ENCODE results near the gene NTNG1. TPM values are rescaled to one million over a fixed set of nuclear protein-coding genes. Genes with fewer than 3 reads are reported as not detected.

The NTNG1 gene
- total and polyA plus RNA-seq, 9 donors: 10.9 to 21.3 (median 13.8) TPM

- H3K9me3 ChIP-seq (replicated peaks; ENCODE audit: control insufficient read depth, low read depth, low read length): no peaks in the 10 kb centered on the region
- no peaks in the 10 kb centered on the region for H3K36me3 ChIP-seq (ENCODE audit: control insufficient read depth, insufficient read depth, low read length)
- DNase-seq: no peak
- no peak overlapping the region for H3K4me3 ChIP-seq (ENCODE audit: low read length)
- no CpG with 5 or more reads among the region's 3 CpGs for WGBS (ENCODE audit: insufficient coverage)
- no peaks in the 10 kb centered on the region for H3K27me3 ChIP-seq (ENCODE audit: control insufficient read depth, insufficient read depth, low read length)
- no peak overlapping the region for H3K27ac ChIP-seq (ENCODE audit: low read length)
- no peaks in the 10 kb centered on the region for H3K4me1 ChIP-seq (ENCODE audit: control insufficient read depth, insufficient read depth, low read length)
These were observed 158.7 kb downstream of the NTNG1 start for GRCh38 chr1:107299521-107299920.

GRCh38 chr1:107309962-107310361, 169.1 kb downstream of the NTNG1 start:
- H3K9me3 ChIP-seq (replicated peaks; ENCODE audit: control insufficient read depth, low read depth, low read length): no peaks in the 10 kb centered on the region
- no CpG with 5 or more reads among the region's 1 CpG for WGBS (ENCODE audit: insufficient coverage)
- H3K27me3 ChIP-seq (ENCODE audit: control insufficient read depth, insufficient read depth, low read length): no peaks in the 10 kb centered on the region
- H3K36me3 ChIP-seq (ENCODE audit: control insufficient read depth, insufficient read depth, low read length): no peaks in the 10 kb centered on the region
- no peak for DNase-seq
- no peak overlapping the region for H3K4me3 ChIP-seq (ENCODE audit: low read length)
- H3K4me1 ChIP-seq (ENCODE audit: control insufficient read depth, insufficient read depth, low read length): no peaks in the 10 kb centered on the region
- H3K27ac ChIP-seq (ENCODE audit: low read length): no peak overlapping the region

GRCh38 chr1:107315652-107316051, 174.8 kb downstream of the NTNG1 start:
- Histone ChIP-seq H3K4me3 (ENCODE audit: low read length) (no peak overlapping the region), H3K9me3 (replicated peaks; ENCODE audit: control insufficient read depth, low read depth, low read length) (no peaks in the 10 kb centered on the region), H3K27ac (ENCODE audit: low read length) (no peak overlapping the region), H3K36me3 (ENCODE audit: control insufficient read depth, insufficient read depth, low read length) (no peaks in the 10 kb centered on the region), H3K4me1 (ENCODE audit: control insufficient read depth, insufficient read depth, low read length) (no peaks in the 10 kb centered on the region), H3K27me3 (ENCODE audit: control insufficient read depth, insufficient read depth, low read length) (no peaks in the 10 kb centered on the region)
- no peak for DNase-seq
- 80% methylated on average over 1 of the region's 1 CpG for WGBS (ENCODE audit: insufficient coverage)

GRCh38 chr1:107318932-107319331, 178.1 kb downstream of the NTNG1 start:
- Histone ChIP-seq H3K36me3 (ENCODE audit: control insufficient read depth, insufficient read depth, low read length) (no peaks in the 10 kb centered on the region), H3K27ac (ENCODE audit: low read length) (no peak overlapping the region), H3K4me3 (ENCODE audit: low read length) (no peak overlapping the region), H3K27me3 (ENCODE audit: control insufficient read depth, insufficient read depth, low read length) (no peaks in the 10 kb centered on the region), H3K4me1 (ENCODE audit: control insufficient read depth, insufficient read depth, low read length) (no peaks in the 10 kb centered on the region), H3K9me3 (replicated peaks; ENCODE audit: control insufficient read depth, low read depth, low read length) (no peaks in the 10 kb centered on the region)
- no CpG with 5 or more reads among the region's 2 CpGs for WGBS (ENCODE audit: insufficient coverage)
- DNase-seq: no peak

- no peak for DNase-seq
- Histone ChIP-seq H3K4me1 (ENCODE audit: control insufficient read depth, insufficient read depth, low read length) (no peaks in the 10 kb centered on the region), H3K9me3 (replicated peaks; ENCODE audit: control insufficient read depth, low read depth, low read length) (no peaks in the 10 kb centered on the region), H3K27me3 (ENCODE audit: control insufficient read depth, insufficient read depth, low read length) (no peaks in the 10 kb centered on the region), H3K36me3 (ENCODE audit: control insufficient read depth, insufficient read depth, low read length) (no peaks in the 10 kb centered on the region), H3K27ac (ENCODE audit: low read length) (no peak overlapping the region), H3K4me3 (ENCODE audit: low read length) (no peak overlapping the region)
- no CpG with 5 or more reads among the region's 3 CpGs for WGBS (ENCODE audit: insufficient coverage)
These were observed 182.9 kb downstream of the NTNG1 start for GRCh38 chr1:107323784-107324183.

GRCh38 chr1:107326824-107327445, 186.1 kb downstream of the NTNG1 start:
- no peaks in the 10 kb centered on the region for H3K36me3 ChIP-seq (ENCODE audit: control insufficient read depth, insufficient read depth, low read length)
- no peaks in the 10 kb centered on the region for H3K27me3 ChIP-seq (ENCODE audit: control insufficient read depth, insufficient read depth, low read length)
- no peak overlapping the region for H3K4me3 ChIP-seq (ENCODE audit: low read length)
- no peaks in the 10 kb centered on the region for H3K4me1 ChIP-seq (ENCODE audit: control insufficient read depth, insufficient read depth, low read length)
- no peak overlapping the region for H3K27ac ChIP-seq (ENCODE audit: low read length)
- no CpG with 5 or more reads among the region's 2 CpGs for WGBS (ENCODE audit: insufficient coverage)
- DNase-seq: peak; percentile 11
- H3K9me3 ChIP-seq (replicated peaks; ENCODE audit: control insufficient read depth, low read depth, low read length): no peaks in the 10 kb centered on the region

GRCh38 chr1:107327446-107327845, 186.6 kb downstream of the NTNG1 start:
- H3K4me1 ChIP-seq (ENCODE audit: control insufficient read depth, insufficient read depth, low read length): no peaks in the 10 kb centered on the region
- no peaks in the 10 kb centered on the region for H3K36me3 ChIP-seq (ENCODE audit: control insufficient read depth, insufficient read depth, low read length)
- no peaks in the 10 kb centered on the region for H3K27me3 ChIP-seq (ENCODE audit: control insufficient read depth, insufficient read depth, low read length)
- H3K9me3 ChIP-seq (replicated peaks; ENCODE audit: control insufficient read depth, low read depth, low read length): no peaks in the 10 kb centered on the region
- WGBS (ENCODE audit: insufficient coverage): no CpG with 5 or more reads among the region's 1 CpG
- H3K27ac ChIP-seq (ENCODE audit: low read length): no peak overlapping the region
- H3K4me3 ChIP-seq (ENCODE audit: low read length): no peak overlapping the region
- no peak for DNase-seq

- Histone ChIP-seq H3K4me3 (ENCODE audit: low read length) (no peak overlapping the region), H3K27me3 (ENCODE audit: control insufficient read depth, insufficient read depth, low read length) (no peaks in the 10 kb centered on the region), H3K9me3 (replicated peaks; ENCODE audit: control insufficient read depth, low read depth, low read length) (no peaks in the 10 kb centered on the region), H3K4me1 (ENCODE audit: control insufficient read depth, insufficient read depth, low read length) (no peaks in the 10 kb centered on the region), H3K36me3 (ENCODE audit: control insufficient read depth, insufficient read depth, low read length) (no peaks in the 10 kb centered on the region), H3K27ac (ENCODE audit: low read length) (no peak overlapping the region)
- no CpG with 5 or more reads among the region's 5 CpGs for WGBS (ENCODE audit: insufficient coverage)
- DNase-seq: no peak
These were observed 187.2 kb downstream of the NTNG1 start for GRCh38 chr1:107328087-107328486.

- H3K27me3 ChIP-seq (ENCODE audit: control insufficient read depth, insufficient read depth, low read length): no peaks in the 10 kb centered on the region
- no peaks in the 10 kb centered on the region for H3K4me1 ChIP-seq (ENCODE audit: control insufficient read depth, insufficient read depth, low read length)
- H3K9me3 ChIP-seq (replicated peaks; ENCODE audit: control insufficient read depth, low read depth, low read length): no peaks in the 10 kb centered on the region
- WGBS (ENCODE audit: insufficient coverage): no CpG with 5 or more reads among the region's 3 CpGs
- H3K36me3 ChIP-seq (ENCODE audit: control insufficient read depth, insufficient read depth, low read length): no peaks in the 10 kb centered on the region
- no peak for DNase-seq
- no peak overlapping the region for H3K27ac ChIP-seq (ENCODE audit: low read length)
- H3K4me3 ChIP-seq (ENCODE audit: low read length): no peak overlapping the region
These were observed 198.9 kb downstream of the NTNG1 start for GRCh38 chr1:107339775-107340174.

- no peak overlapping the region for H3K27ac ChIP-seq (ENCODE audit: low read length)
- no peaks in the 10 kb centered on the region for H3K27me3 ChIP-seq (ENCODE audit: control insufficient read depth, insufficient read depth, low read length)
These were observed 201.5 kb downstream of the NTNG1 start for GRCh38 chr1:107342316-107342715.

GRCh38 chr1:107342768-107343167, 201.9 kb downstream of the NTNG1 start:
- WGBS (ENCODE audit: insufficient coverage): no CpG with 5 or more reads among the region's 2 CpGs

More at GRCh38 chr1:107342316-107342715, 201.5 kb downstream of the NTNG1 start:
- Histone ChIP-seq H3K36me3 (ENCODE audit: control insufficient read depth, insufficient read depth, low read length) (no peaks in the 10 kb centered on the region), H3K4me1 (ENCODE audit: control insufficient read depth, insufficient read depth, low read length) (no peaks in the 10 kb centered on the region), H3K4me3 (ENCODE audit: low read length) (no peak overlapping the region), H3K9me3 (replicated peaks; ENCODE audit: control insufficient read depth, low read depth, low read length) (no peaks in the 10 kb centered on the region)
- DNase-seq: peak; percentile 57

More at GRCh38 chr1:107342768-107343167, 201.9 kb downstream of the NTNG1 start:
- no peaks in the 10 kb centered on the region for H3K36me3 ChIP-seq (ENCODE audit: control insufficient read depth, insufficient read depth, low read length)
- DNase-seq: no peak
- H3K9me3 ChIP-seq (replicated peaks; ENCODE audit: control insufficient read depth, low read depth, low read length): no peaks in the 10 kb centered on the region
- no peaks in the 10 kb centered on the region for H3K4me1 ChIP-seq (ENCODE audit: control insufficient read depth, insufficient read depth, low read length)
- H3K27ac ChIP-seq (ENCODE audit: low read length): no peak overlapping the region
- no peaks in the 10 kb centered on the region for H3K27me3 ChIP-seq (ENCODE audit: control insufficient read depth, insufficient read depth, low read length)
- H3K4me3 ChIP-seq (ENCODE audit: low read length): no peak overlapping the region
